Stimulated activated naive CD4-positive, alpha-beta T cell treated with Interleukin-2 at 50 U/mL for 16 hours (primary cell): Measurements from ENCODE around the gene PSMD5.

Experiments
- DNase-seq: peaks from one replicate; lab custom pipeline; 2025; lab: John Stamatoyannopoulos, UW

The PSMD5 gene

DNA sequence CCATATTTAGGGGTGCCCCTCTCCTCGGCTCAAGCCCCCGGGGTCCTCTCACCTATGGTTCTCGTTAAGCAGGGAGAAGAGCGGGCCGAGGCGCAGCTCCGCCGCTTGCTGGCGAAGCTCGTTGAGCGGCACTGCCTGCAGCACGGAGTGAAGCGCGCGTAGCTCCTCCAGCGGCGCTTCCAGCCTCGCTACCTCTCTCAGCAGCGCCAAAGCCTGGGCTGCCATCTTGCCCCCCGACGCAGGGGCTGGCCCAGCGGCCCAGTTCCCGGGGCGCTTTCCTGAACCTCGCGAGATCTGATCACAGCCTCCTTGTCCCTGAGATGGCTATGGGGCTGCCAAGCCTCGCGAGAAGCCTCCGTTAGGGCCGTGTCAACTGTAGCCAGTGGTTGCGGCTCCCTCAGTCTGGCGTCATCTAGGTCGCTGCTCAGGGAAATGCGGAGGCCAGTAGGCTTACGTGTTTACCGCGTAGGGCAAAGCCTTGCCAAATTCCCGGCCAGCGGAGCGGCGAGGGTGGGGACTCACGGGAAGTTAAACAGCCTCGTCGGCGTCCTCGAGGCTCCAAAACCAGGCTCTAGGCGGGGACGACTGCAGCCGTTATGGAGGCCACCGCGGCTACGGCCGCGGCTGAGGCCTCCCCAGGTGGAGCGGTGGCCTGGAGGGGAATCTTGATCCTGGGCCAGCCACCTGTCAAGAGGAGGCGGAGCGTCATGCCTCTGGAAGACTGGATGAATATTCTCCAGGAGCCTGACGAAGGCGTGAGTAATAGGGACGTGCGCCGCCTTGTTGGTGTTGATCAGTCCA, at the start of gene PSMD5:
TSS of gene PSMD5 (minus strand) at position 238 of the 801 bp plus-strand sequence. CDS start at position 225, 13 bp downstream.
- peak; percentile 94 for DNase-seq

DNA sequence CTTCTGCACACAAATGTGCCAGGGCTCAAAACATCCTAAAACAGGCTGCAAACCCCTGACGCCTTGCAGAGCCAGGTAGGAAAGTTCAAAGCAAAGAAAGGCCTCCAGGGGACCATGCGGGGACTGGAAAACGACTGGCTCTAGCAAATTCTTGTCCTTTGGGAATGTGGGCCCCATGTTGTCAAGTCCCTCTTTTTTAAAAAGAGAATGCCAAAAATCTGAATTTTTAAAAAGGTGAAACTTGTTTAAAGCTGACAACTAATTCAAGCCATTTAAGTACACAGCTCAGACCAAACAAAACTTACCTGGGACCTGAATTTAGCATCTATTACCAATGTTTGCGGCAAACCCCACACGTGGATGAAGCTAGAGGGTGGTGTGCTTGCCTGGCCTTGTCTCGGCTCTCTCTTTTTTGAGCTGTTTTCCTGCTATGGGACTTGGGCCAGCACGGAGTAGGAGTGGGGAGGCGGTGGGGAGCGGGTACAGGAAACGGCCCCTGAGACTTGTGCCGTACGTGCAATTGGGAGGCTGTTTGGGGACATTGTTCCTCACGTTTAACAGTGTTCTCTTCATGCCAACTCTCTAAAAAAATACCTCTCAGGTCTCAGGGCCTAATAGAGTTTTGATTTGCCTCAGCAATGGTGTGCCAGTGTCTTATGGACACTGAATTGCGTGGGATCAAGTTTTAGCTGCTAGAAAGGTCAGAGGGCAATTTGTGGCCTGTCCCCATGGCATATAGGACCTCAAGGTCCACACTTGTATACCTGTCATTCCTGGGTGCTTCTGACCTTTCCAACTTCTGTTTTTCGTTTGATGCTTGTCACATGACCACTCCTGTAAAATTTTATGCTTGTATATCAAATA, 49.4 kb upstream of the PSMD5 start:
- no peak for DNase-seq

DNA sequence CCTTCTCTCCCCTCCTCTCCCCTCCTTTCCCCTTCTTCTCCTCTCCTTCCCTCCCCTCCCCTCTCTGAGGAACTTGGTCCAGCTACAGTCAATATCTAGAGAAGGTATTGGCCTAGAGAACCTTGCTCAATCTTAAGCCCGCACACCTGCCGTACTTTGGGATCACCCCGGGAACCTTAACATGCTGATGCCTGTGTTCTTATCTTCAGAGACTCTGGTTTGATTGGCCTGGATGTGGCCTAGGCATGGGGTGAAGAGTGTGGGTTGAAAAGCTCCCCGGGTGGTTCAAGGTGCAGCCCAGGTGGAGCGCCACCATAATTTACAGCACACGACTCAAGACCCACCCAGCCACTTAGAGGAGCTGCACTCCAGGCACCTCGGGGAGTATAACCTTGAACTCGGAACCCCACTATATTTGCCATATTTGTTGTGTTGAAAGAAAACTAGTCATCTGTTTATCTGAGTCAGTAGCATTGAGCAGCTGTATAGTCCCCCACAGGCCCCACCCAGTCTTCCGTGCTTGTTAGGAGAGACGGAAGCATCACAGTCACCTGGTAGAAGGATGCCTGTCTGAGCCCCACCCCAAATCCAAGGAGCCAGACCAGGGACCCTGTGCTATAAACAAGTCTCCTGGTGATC, 48.6 kb upstream of the PSMD5 start:
- DNase-seq: peak; percentile 56

DNA sequence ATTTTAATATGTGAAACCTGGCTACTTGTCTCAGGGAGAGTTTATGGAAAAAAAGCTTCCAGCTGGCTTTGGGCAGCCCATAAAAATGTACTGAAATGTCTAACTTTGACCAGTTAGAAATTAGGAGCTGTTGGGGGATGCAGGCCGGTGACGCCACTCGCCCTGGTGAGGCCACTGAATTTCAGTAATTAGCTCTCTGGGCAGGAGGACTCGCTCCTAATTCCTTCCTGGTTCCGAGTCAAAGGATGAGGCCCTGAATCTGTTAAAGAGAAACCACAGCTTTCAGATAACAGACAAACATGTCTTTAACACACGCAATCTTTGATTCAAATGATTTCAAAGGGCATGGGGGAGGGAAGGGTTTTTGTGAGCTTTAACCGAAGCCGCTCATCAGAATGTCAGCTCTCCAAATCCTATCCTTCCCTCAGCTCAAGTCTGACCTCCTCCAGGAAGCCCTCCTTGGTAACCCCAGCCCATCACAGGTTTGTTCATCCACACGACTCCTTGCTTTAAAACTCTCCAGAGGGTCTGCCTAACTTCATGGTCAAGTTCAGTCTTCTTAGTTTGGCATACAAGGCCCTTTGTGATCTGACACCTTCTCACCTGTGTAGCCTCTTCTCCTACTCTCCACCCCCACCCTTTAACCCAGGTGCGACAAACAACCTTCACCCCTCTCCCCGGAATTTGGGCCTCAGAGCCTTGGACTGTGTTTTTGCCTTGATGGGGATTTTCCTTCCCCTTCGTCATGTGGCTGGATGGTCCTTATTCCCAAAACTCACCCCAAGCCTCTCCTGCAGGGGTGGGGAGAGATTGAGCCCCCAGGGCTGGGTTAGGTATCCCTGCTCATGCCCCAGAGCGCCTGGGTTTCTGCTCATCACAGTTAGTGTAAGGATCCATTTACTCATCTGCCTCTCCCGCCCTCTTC, 47.9 kb upstream of the PSMD5 start:
- peak; percentile 41 for DNase-seq

DNA sequence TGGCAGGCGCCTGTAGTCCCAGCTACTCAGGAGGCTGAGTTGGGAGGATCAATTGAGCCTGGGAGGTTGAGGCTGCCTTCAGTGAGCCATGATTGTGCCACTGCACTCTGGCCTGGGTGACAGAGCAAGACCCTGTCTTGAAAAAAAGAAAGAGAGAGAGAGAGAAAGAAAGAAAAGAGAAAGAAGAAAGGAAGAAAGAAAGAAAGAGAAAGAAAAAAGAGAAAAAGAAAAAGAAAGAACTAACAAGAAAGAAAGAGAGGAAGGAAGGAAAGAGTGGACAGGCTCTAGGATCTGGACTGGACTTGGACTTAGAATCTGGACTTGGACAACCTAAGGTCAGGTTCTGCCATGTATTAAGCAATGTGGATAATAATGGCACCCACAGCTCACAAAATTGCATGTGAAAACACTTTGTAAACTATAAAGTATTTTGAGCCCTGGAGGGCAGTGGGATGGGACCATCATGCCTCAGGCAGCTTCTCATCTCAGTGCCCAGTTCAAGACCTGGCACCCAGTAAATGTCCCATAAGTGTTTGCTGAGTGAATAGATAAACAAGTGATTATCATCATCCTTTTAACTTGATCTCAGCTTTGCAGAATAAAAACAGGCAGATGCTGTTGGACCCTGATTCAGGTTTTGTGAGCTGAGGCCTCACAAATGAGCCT, 47.0 kb upstream of the PSMD5 start:
- DNase-seq: no peak

DNA sequence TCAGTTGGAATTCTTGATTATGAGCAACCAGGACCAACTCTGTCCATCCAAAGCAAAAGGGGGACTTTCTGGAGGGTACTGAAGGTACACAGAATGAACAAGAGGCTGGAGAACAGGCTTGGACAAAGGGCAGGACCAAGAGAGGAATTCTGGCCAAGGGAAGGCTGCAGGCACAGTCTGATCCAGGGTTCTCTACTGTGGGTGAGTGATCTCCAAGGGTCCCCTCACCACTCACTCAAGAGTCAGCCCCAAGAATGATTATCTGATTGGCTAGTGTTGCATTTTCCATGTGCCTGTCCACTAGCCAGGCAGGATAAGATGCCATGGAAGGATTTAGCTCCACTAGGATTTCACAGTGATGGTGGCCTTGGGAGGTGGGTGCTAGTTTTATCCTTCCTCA, 45.9 kb upstream of the PSMD5 start:
- DNase-seq: no peak

- DNase-seq: no peak
Measured at GRCh38 chr9:120886490-120886967, 43.8 kb upstream of the PSMD5 start.

- no peak for DNase-seq
Measured at GRCh38 chr9:120885958-120886357, 43.2 kb upstream of the PSMD5 start.

DNA sequence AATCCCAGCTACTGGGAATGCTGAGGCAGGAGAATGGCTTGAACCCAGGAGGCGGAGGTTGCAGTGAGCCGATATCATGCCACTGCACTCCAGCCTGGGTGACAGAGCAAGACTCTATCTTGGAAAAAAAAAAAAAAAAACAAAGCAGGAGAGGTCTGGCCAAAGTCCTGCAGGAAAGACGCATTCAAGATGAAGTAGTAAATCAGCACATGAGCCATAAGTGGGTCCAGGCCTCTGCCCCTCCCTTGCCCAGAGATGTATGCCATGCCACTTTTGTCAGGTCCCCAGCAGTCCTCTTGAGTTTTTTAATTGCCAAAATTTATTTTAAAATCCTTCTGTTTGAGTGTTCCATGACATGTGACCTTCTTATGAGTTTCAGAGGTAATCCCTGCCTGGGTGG, 42.7 kb upstream of the PSMD5 start:
- no peak for DNase-seq

DNA sequence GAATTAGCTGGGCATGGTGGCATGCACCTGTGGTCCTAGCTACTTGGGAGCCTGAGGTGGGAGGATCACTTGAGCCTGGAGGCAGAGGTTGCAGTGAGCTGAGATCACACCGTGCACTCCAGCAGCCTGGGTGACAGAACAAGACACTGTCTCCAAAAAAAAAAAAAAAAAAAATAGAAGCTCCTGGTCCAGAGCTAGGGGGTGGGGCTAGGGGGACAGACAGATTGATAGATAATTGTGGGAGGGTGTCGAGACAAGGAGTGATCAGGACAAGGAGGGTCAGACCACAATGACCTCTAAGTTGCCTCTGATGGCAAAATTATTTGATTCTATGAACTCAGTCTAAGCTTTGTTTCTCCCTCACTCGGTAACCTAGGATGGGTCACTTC, 40.9 kb upstream of the PSMD5 start:
- no peak for DNase-seq

DNA sequence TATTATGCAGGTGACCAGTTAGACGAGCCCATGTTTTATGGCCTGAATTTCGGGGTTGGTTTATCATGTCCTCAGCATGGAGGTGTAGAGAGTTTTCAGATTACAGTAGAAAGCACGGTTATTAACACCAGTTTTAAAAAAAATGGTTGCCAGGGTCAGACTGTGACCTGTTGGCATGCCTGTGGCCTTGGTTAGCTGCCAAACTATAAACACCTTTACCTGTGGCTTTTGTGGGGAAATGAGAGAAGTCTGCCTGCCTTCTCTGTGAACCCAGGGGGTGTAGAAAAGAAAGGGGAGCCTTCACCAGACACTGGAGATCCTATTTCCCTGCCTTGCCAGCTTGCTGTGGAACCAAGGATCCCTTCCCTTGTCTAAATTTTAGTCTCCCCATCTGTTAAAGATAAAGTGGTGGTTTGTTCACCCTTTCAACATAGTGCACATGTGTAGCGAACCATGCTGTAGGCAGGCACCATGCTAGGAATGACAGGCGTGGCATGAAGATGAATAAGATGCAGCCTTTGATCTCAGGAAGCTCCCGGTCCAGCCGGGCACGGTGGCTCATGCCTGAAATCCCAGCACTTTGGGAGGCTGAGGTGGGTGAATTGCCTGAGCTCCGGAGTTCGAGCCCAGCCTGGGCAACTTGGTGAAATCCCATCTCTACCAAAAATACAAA, 40.3 kb upstream of the PSMD5 start:
- DNase-seq: no peak

- no peak for DNase-seq
Measured at GRCh38 chr9:120879446-120879845, 36.7 kb upstream of the PSMD5 start.

GRCh38 chr9:120878188-120879130, 35.7 kb upstream of the PSMD5 start:
- DNase-seq: no peak

DNA sequence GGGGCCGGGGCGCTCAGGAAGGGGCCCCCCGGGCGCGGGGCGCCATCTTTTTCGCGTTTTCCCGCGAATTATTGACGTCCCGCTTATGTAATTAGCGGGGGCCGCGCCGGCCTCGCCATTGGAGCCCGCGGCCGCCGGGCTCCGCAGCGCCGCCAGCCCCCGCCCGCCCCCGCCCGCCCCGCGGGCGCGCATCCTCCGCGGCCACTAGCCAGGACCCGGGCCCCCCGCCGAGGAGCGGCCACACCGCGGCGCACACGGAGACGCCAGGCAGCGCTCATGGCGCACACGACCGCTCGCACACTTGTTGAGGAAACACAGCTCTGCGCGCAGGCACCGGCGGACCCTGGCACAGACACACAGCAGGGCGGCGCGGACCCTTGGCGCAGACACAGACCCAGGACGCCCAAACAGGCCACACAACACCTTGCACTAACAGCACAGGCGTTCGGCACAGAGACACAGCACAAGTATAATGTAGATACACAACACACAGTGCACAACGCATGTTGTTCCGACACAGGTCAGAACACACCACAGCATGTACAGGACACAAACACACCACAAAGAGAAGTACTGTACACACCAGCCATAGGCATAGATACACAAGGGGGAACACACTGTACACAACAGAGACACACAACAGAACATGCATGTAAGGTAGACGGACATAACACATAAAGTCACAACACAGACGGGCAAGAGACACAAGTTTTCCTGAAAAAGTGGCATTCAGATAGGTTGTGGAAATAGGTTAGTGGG, 34.7 kb upstream of the PSMD5 start:
- DNase-seq: peak; percentile 56

GRCh38 chr9:120876842-120877240, 34.1 kb upstream of the PSMD5 start, which contains the start of gene PHF19:
TSS of gene PHF19 (minus strand) at chr9:120877188. CDS start at chr9:120874741, 2,447 bp downstream.
- DNase-seq: no peak

GRCh38 chr9:120875954-120876841, 33.5 kb upstream of the PSMD5 start:
- DNase-seq: peak; percentile 81

DNA sequence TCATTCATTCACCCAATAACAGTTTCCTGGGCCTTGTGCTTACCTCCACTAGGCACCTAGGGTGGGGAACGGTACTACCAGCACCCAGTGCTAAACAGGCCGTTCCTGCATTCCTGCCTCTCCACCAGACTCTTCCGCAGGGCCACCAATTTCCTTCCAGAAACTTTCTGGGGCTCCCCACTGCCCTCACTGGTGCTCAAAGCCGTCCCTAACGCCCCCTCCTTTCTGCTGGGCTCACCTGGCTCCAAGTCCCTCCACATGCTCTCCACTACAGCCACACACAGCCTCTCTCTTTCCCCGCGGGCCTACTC, 32.9 kb upstream of the PSMD5 start:
- DNase-seq: no peak
